HepG2 (cell line): ENCODE results near the gene SFT2D1. TPM values are rescaled to one million over a fixed set of nuclear protein-coding genes. Genes with fewer than 3 reads are reported as not detected.
A peak's percentile ranks its signal among the peaks of the same experiment; 100 is the strongest.

Experiments
- BCL6 ChIP-seq: IDR thresholded peaks from 2 replicates; pipeline ENCODE4 v1.6.1; 2016; ENCODE audit warnings: missing genetic modification reagents, missing compliant biosample characterization
- EEA1 ChIP-seq: sonication (generic); formaldehyde crosslinking; IDR thresholded peaks from 2 replicates; pipeline ENCODE4 v1.5.1; 2020; ENCODE audit warnings: mild to moderate bottlenecking, missing genetic modification reagents, borderline replicate concordance
- EZH2 ChIP-seq: conservative IDR thresholded peaks from 2 replicates; pipeline ENCODE4 v1.6.1; 2012; ENCODE audit warnings: mild to moderate bottlenecking, low read depth, low read length, moderate library complexity
- HNRNPL ChIP-seq: fragments of 200-400 bp; formaldehyde crosslinking; IDR thresholded peaks from 2 replicates; pipeline ENCODE4 v1.6.1; 2017; ENCODE audit warnings: mild to moderate bottlenecking, low read depth, low read length
- MAX ChIP-seq: IDR thresholded peaks from 2 replicates; pipeline ENCODE4 v1.6.1; 2012; ENCODE audit warnings: inconsistent platforms
- U2AF2 ChIP-seq: fragments of 200-400 bp; formaldehyde crosslinking; IDR thresholded peaks from 2 replicates; pipeline ENCODE4 v1.6.1; 2017; ENCODE audit warnings: low read depth, mild to moderate bottlenecking, low read length
- ZFP91 ChIP-seq: sonication (generic); formaldehyde crosslinking; IDR thresholded peaks from 2 replicates; pipeline ENCODE4 v1.9.0; 2022; ENCODE audit warnings: missing genetic modification reagents, mild to moderate bottlenecking, borderline replicate concordance
- ZNF17 ChIP-seq: sonication (generic); formaldehyde crosslinking; IDR thresholded peaks from 2 replicates; pipeline ENCODE4 v1.5.0; 2020; ENCODE audit warnings: mild to moderate bottlenecking, missing genetic modification reagents
- ZNF281 ChIP-seq: sonication (generic); formaldehyde crosslinking; IDR thresholded peaks from 2 replicates; pipeline ENCODE4 v1.4.0; 2020; ENCODE audit warnings: missing genetic modification reagents, borderline replicate concordance
- ZNF33A ChIP-seq: sonication (generic); formaldehyde crosslinking; IDR thresholded peaks from 2 replicates; pipeline ENCODE4 v1.5.1; 2020; ENCODE audit warnings: missing genetic modification reagents, mild to moderate bottlenecking, moderate library complexity, borderline replicate concordance
- ZNF552 ChIP-seq: sonication (generic); formaldehyde crosslinking; IDR thresholded peaks from 2 replicates; pipeline ENCODE4 v1.9.0; 2022; ENCODE audit warnings: missing genetic modification reagents, mild to moderate bottlenecking, borderline replicate concordance
- ZNF574 ChIP-seq: sonication (generic); formaldehyde crosslinking; IDR thresholded peaks from 2 replicates; pipeline ENCODE4 v1.4.0; 2020; ENCODE audit warnings: missing genetic modification reagents
- ZNF713 ChIP-seq: sonication (generic); formaldehyde crosslinking; IDR thresholded peaks from 2 replicates; pipeline ENCODE4 v1.4.0; 2020; ENCODE audit warnings: mild to moderate bottlenecking, missing genetic modification reagents
- ZNF781 ChIP-seq: sonication (generic); formaldehyde crosslinking; IDR thresholded peaks from 2 replicates; pipeline ENCODE4 v1.5.1; 2020; ENCODE audit warnings: borderline replicate concordance, mild to moderate bottlenecking, missing genetic modification reagents; ENCODE audit errors: not compliant biosample characterization
- polyA plus RNA-seq, 8 experiments: library from polyadenylated mRNA; depleted of rRNA in 3 of 8; stranded (reverse) in 7 of 8; unstranded in 1 of 8; fragments of >200 nt; fragmentation: Illumina TruSeq in 4 of 8; extraction: Trizol in 4 of 8; gene quantifications; 2 replicates each; pipeline versions ENCODE4 v1.2.1 to v1.2.3, GENCODE V29; 2011 to 2016; ENCODE audit warnings: low read depth in 4 of 8, missing spikeins in 1 of 8, mixed read lengths in 1 of 8; ENCODE audit not compliant: insufficient read depth in 1 of 8
- total RNA-seq, 5 experiments: library from RNA; depleted of rRNA; stranded (reverse); fragments of >200 nt; fragmentation: Illumina TruSeq; extraction: Trizol; gene quantifications; 2 replicates each; pipeline ENCODE4 v1.2.3, GENCODE V29; 2016; ENCODE audit warnings: low read depth in 1 of 5
- TF ChIP-seq, protein P1 (sequence below): sonication (generic); formaldehyde crosslinking; IDR thresholded peaks from 2 replicates; pipeline ENCODE4 v1.5.0; 2020; ENCODE audit warnings: mild to moderate bottlenecking, missing genetic modification reagents, moderate library complexity
- TF ChIP-seq, protein P2 (sequence below): sonication (generic); formaldehyde crosslinking; conservative IDR thresholded peaks from 2 replicates; pipeline ENCODE4 v1.8.0; 2022; ENCODE audit warnings: mild to moderate bottlenecking, moderate library complexity, missing genetic modification reagents

SFT2D1 gene
- total and polyA plus RNA-seq, 2 of the 13 experiments (the other 11 are each of a cell fraction or from before 2014, with no cell fraction given), result 115 to 147 TPM

DNA sequence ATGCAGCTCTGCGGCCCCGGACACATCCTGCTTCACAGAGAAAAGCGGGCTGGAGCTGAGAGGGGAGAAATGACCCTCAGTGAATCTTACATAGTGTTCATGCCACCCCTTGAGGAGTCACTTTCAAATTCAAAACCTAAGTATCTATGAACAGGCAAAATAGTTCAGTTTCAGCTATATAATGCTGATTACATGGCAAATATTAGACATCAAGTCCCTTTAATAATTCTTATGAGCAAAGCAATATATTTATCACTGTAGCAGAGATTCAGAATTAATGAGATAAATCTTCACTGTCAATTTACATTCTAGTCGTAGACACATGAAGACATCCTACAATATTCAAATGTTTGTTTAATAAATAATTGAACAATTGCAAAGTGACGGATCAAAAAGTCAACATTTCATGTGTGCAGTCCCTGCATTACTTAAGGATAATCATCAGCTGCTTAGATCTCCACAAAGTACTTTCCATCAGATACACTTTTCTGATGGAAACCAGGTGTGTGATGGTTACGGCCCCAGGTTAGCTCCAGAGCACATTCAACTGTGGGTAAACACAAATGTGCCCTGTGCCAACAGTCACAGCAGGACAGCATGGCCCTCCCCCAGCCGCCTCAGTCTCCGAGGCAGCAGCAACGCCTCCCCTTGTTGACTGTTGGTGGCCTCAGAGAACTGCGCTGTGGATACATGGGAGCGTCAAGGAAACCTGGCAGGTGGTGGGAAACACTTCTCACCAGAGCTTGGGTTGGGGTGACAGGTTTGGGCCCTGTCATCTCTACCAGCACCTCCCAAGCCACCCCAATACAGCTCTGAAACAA lies 33.4 kb downstream of the SFT2D1 start (continued):
- TF ChIP-seq, protein P1, sequence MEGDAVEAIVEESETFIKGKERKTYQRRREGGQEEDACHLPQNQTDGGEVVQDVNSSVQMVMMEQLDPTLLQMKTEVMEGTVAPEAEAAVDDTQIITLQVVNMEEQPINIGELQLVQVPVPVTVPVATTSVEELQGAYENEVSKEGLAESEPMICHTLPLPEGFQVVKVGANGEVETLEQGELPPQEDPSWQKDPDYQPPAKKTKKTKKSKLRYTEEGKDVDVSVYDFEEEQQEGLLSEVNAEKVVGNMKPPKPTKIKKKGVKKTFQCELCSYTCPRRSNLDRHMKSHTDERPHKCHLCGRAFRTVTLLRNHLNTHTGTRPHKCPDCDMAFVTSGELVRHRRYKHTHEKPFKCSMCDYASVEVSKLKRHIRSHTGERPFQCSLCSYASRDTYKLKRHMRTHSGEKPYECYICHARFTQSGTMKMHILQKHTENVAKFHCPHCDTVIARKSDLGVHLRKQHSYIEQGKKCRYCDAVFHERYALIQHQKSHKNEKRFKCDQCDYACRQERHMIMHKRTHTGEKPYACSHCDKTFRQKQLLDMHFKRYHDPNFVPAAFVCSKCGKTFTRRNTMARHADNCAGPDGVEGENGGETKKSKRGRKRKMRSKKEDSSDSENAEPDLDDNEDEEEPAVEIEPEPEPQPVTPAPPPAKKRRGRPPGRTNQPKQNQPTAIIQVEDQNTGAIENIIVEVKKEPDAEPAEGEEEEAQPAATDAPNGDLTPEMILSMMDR, result peak; percentile 54
- 0 out of 2 replicates have a peak, but pooled peaks have one; percentile 48 for TF ChIP-seq HNRNPL
- peak; percentile 14; the same call in 1 of the 2 replicates for TF ChIP-seq BCL6 (CRISPR knock-in tag)
- TF ChIP-seq ZNF574 (CRISPR knock-in tag), result no peak
- no peak for TF ChIP-seq EEA1 (CRISPR knock-in tag)
- no peak for TF ChIP-seq ZNF33A (CRISPR knock-in tag)
- TF ChIP-seq U2AF2, result no peak
- no peak for TF ChIP-seq ZFP91 (CRISPR knock-in tag)
- TF ChIP-seq ZNF281 (CRISPR knock-in tag), result peak; percentile 67; the same call in 1 of the 2 replicates
- peak; percentile 51; the same call in 1 of the 2 replicates for TF ChIP-seq MAX
- no peak for TF ChIP-seq ZNF17 (CRISPR knock-in tag)
- no peak for TF ChIP-seq ZNF552 (CRISPR knock-in tag)
- TF ChIP-seq, protein P2, sequence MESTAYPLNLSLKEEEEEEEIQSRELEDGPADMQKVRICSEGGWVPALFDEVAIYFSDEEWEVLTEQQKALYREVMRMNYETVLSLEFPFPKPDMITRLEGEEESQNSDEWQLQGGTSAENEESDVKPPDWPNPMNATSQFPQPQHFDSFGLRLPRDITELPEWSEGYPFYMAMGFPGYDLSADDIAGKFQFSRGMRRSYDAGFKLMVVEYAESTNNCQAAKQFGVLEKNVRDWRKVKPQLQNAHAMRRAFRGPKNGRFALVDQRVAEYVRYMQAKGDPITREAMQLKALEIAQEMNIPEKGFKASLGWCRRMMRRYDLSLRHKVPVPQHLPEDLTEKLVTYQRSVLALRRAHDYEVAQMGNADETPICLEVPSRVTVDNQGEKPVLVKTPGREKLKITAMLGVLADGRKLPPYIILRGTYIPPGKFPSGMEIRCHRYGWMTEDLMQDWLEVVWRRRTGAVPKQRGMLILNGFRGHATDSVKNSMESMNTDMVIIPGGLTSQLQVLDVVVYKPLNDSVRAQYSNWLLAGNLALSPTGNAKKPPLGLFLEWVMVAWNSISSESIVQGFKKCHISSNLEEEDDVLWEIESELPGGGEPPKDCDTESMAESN (CRISPR knock-in tag), result no peak
- TF ChIP-seq ZNF713 (CRISPR knock-in tag), result no peak
- TF ChIP-seq EZH2, result peak; percentile 60; the same call in 1 of the 2 replicates
- TF ChIP-seq ZNF781, result no peak
